HepG2 (cell line): Measurements from ENCODE around the gene GLO1. TPM values are rescaled to one million over a fixed set of nuclear protein-coding genes. Genes with fewer than 3 reads are reported as not detected.

Experiments used
- ELF4 ChIP-seq: sonication (generic); formaldehyde crosslinking; IDR thresholded peaks from 2 replicates; pipeline ENCODE4 v1.5.0; 2020; ENCODE audit warnings: missing genetic modification reagents, mild to moderate bottlenecking, moderate library complexity, borderline replicate concordance
- GRHL1 ChIP-seq: sonication (generic); formaldehyde crosslinking; conservative IDR thresholded peaks from 2 replicates; pipeline ENCODE4 v1.8.0; 2022; ENCODE audit warnings: missing genetic modification reagents
- MAFF ChIP-seq: IDR thresholded peaks from 2 replicates; pipeline ENCODE4 v1.6.1; 2011; ENCODE audit warnings: low read depth, low read length, improper control_type of control experiment
- NR0B2 ChIP-seq: sonication (generic); formaldehyde crosslinking; IDR thresholded peaks from 2 replicates; pipeline ENCODE4 v1.4.0; 2020; ENCODE audit warnings: mild to moderate bottlenecking, missing genetic modification reagents
- NRL ChIP-seq: sonication (generic); formaldehyde crosslinking; IDR thresholded peaks from 2 replicates; pipeline ENCODE4 v1.5.0; 2020; ENCODE audit warnings: missing genetic modification reagents, mild to moderate bottlenecking, moderate library complexity, borderline replicate concordance
- POGZ ChIP-seq: sonication (generic); formaldehyde crosslinking; IDR thresholded peaks from 2 replicates; pipeline ENCODE4 v1.4.0; 2020; ENCODE audit warnings: mild to moderate bottlenecking, missing genetic modification reagents
- SKIL ChIP-seq: sonication (generic); formaldehyde crosslinking; IDR thresholded peaks from 2 replicates; pipeline ENCODE4 v1.8.0; 2022; ENCODE audit warnings: missing genetic modification reagents, mild to moderate bottlenecking, moderate library complexity, borderline replicate concordance
- USF2 ChIP-seq, 2 experiments: sonication (generic) in 1 of 2; formaldehyde crosslinking in 1 of 2; IDR thresholded peaks; 2 replicates each; pipeline versions ENCODE4 v1.5.1 to v1.6.1; 2011 to 2020; ENCODE audit warnings: borderline replicate concordance in 1 of 2, low read depth in 1 of 2, low read length in 1 of 2, mild to moderate bottlenecking in 1 of 2, missing genetic modification reagents in 1 of 2, moderate library complexity in 1 of 2
- ZBTB46 ChIP-seq: sonication (generic); formaldehyde crosslinking; IDR thresholded peaks from 2 replicates; pipeline ENCODE4 v1.4.0; 2020; ENCODE audit warnings: mild to moderate bottlenecking, missing genetic modification reagents, borderline replicate concordance
- ZBTB8A ChIP-seq: sonication (generic); formaldehyde crosslinking; IDR thresholded peaks from 2 replicates; pipeline ENCODE4 v1.4.0; 2020; ENCODE audit warnings: mild to moderate bottlenecking, low read depth, missing genetic modification reagents, borderline replicate concordance
- ZFX ChIP-seq: sonication (generic); formaldehyde crosslinking; IDR thresholded peaks from 2 replicates; pipeline ENCODE4 v1.4.0; 2020; ENCODE audit warnings: mild to moderate bottlenecking, low read depth, missing genetic modification reagents, moderate library complexity
- ZGPAT ChIP-seq: IDR thresholded peaks from 2 replicates; pipeline ENCODE4 v1.6.1; 2016; ENCODE audit warnings: mild to moderate bottlenecking
- ZNF17 ChIP-seq: sonication (generic); formaldehyde crosslinking; IDR thresholded peaks from 2 replicates; pipeline ENCODE4 v1.5.0; 2020; ENCODE audit warnings: mild to moderate bottlenecking, missing genetic modification reagents
- ZNF331 ChIP-seq: sonication (generic); formaldehyde crosslinking; IDR thresholded peaks from 2 replicates; pipeline ENCODE4 v1.4.0; 2020; ENCODE audit warnings: missing genetic modification reagents
- ZNF598 ChIP-seq: sonication (generic); formaldehyde crosslinking; IDR thresholded peaks from 2 replicates; pipeline ENCODE4 v1.5.1; 2020; ENCODE audit warnings: mild to moderate bottlenecking, missing genetic modification reagents, borderline replicate concordance
- ZNF703 ChIP-seq: sonication (generic); formaldehyde crosslinking; IDR thresholded peaks from 2 replicates; pipeline ENCODE4 v1.5.1; 2020; ENCODE audit warnings: missing genetic modification reagents, mild to moderate bottlenecking, moderate library complexity, borderline replicate concordance
- polyA plus RNA-seq, 8 experiments: library from polyadenylated mRNA; depleted of rRNA in 3 of 8; stranded (reverse) in 7 of 8; unstranded in 1 of 8; fragments of >200 nt; fragmentation: Illumina TruSeq in 4 of 8; extraction: Trizol in 4 of 8; gene quantifications; 2 replicates each; pipeline versions ENCODE4 v1.2.1 to v1.2.3, GENCODE V29; 2011 to 2016; ENCODE audit warnings: low read depth in 4 of 8, missing spikeins in 1 of 8, mixed read lengths in 1 of 8; ENCODE audit not compliant: insufficient read depth in 1 of 8
- total RNA-seq, 5 experiments: library from RNA; depleted of rRNA; stranded (reverse); fragments of >200 nt; fragmentation: Illumina TruSeq; extraction: Trizol; gene quantifications; 2 replicates each; pipeline ENCODE4 v1.2.3, GENCODE V29; 2016; ENCODE audit warnings: low read depth in 1 of 5

GLO1 gene
- total and polyA plus RNA-seq, 2 of the 13 experiments (the other 11 are each of a cell fraction or from before 2014, with no cell fraction given): 77.1 to 177 TPM

- no peak; the same call in 1 of the 2 replicates for TF ChIP-seq POGZ (CRISPR knock-in tag)
- TF ChIP-seq ELF4 (CRISPR knock-in tag): no peak
- peak; percentile 68; the same call in 1 of the 2 replicates for TF ChIP-seq ZBTB46 (CRISPR knock-in tag)
- no peak for TF ChIP-seq GRHL1 (CRISPR knock-in tag)
- no peak for TF ChIP-seq USF2 (IDR thresholded peaks at IDR 0.05; ENCODE audit: low read depth, low read length)
- no peak for TF ChIP-seq USF2 (CRISPR knock-in tag; IDR thresholded peaks at IDR 0.05; ENCODE audit: borderline replicate concordance)
- peak; percentile 72 for TF ChIP-seq NR0B2 (CRISPR knock-in tag)
- TF ChIP-seq ZBTB8A: no peak
- TF ChIP-seq NRL: peak; percentile 63; the same call in 1 of the 2 replicates
- TF ChIP-seq MAFF: no peak
- peak; percentile 86 for TF ChIP-seq ZFX (CRISPR knock-in tag)
- peak; percentile 53 for TF ChIP-seq ZGPAT
- no peak for TF ChIP-seq ZNF331
- no peak for TF ChIP-seq ZNF17 (CRISPR knock-in tag)
- TF ChIP-seq SKIL (CRISPR knock-in tag): no peak
- TF ChIP-seq ZNF598: 0 out of 2 replicates have a peak, but pooled peaks have one; percentile 35
- TF ChIP-seq ZNF703 (CRISPR knock-in tag): no peak
Observed at GRCh38 chr6:38639498-38640215, 63.3 kb downstream of the GLO1 start, which contains the start of gene BTBD9 (continued).
